ENCODE measurements around the gene CCDC182.

DNA sequence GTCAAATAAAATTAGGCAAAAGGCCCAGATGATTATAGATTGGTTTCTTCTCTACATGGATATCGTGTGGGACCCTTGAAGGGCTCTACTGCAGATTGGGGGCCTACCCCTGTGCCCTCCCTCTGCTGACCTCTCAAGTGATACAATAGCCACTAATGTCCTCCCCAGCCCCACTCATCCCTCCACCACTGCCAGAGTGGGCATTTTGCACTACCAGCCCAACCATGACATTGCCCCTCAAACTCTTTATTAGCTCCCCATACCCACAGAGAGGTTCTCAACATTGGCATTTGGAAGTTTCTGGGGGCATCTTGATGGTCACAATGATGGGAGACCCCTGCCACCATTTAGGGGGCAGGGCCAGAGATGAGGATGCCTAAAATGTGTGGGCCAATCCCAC lies 41.8 kb downstream of the CCDC182 start:
- TF ChIP-seq, protein P1, sequence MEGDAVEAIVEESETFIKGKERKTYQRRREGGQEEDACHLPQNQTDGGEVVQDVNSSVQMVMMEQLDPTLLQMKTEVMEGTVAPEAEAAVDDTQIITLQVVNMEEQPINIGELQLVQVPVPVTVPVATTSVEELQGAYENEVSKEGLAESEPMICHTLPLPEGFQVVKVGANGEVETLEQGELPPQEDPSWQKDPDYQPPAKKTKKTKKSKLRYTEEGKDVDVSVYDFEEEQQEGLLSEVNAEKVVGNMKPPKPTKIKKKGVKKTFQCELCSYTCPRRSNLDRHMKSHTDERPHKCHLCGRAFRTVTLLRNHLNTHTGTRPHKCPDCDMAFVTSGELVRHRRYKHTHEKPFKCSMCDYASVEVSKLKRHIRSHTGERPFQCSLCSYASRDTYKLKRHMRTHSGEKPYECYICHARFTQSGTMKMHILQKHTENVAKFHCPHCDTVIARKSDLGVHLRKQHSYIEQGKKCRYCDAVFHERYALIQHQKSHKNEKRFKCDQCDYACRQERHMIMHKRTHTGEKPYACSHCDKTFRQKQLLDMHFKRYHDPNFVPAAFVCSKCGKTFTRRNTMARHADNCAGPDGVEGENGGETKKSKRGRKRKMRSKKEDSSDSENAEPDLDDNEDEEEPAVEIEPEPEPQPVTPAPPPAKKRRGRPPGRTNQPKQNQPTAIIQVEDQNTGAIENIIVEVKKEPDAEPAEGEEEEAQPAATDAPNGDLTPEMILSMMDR (IDR thresholded peaks at IDR 0.05) = no peak
- TF ChIP-seq POLR2AphosphoS5 (IDR thresholded peaks at IDR 0.05) (no peak), POLR2A (IDR thresholded peaks at IDR 0.05) (no peak)
